Gastroesophageal sphincter (tissue), 3 donors: ENCODE measurements around the gene SARM1.

Experiments used
- CTCF ChIP-seq, 4 experiments: fragments of 200-600 bp in 2 of 4; fragments of 450-650 bp in 2 of 4; sonication (generic) in 1 of 4; IDR thresholded peaks; one replicate each; pipeline ENCODE4 v1.5.1; 2017 to 2019; ENCODE audit warnings: antibody characterized with exemption in 4 of 4, mild to moderate bottlenecking in 2 of 4, moderate library complexity in 2 of 4
- EP300 ChIP-seq: sonication (generic); formaldehyde crosslinking; IDR thresholded peaks from one replicate; pipeline ENCODE4 v1.6.1; 2017; ENCODE audit warnings: antibody characterized with exemption, mild to moderate bottlenecking
- POLR2A ChIP-seq, 2 donors: fragments of 450-650 bp; IDR thresholded peaks; one replicate each; pipeline ENCODE4 v1.6.1; 2017; ENCODE audit warnings: antibody characterized with exemption in 2 of 2, mild to moderate bottlenecking in 2 of 2, moderate library complexity in 1 of 2
- POLR2AphosphoS5 ChIP-seq: sonication (generic); formaldehyde crosslinking; IDR thresholded peaks from one replicate; pipeline ENCODE4 v1.6.1; 2017; ENCODE audit warnings: antibody characterized with exemption

GRCh38 chr17:28449859-28450258 lies 78.4 kb downstream of the SARM1 start:
- TF ChIP-seq CTCF (IDR thresholded peaks at IDR 0.05) (no peak), POLR2AphosphoS5 (no peak), POLR2A (IDR thresholded peaks at IDR 0.05) (no peak), EP300 (no peak)
